GM12891 (cell line): ENCODE data around the gene NREP.

Experiments used
- POLR2A ChIP-seq: IDR thresholded peaks from 2 replicates; pipeline ENCODE4 v1.6.1; 2011; ENCODE audit warnings: low read depth, low read length, control low read depth
- POLR2AphosphoS5 ChIP-seq: IDR thresholded peaks from 2 replicates; pipeline ENCODE4 v1.6.1; 2011; ENCODE audit warnings: low read depth, low read length, control low read depth
- SPI1 ChIP-seq: IDR thresholded peaks from 2 replicates; pipeline ENCODE4 v1.6.1; 2011; ENCODE audit warnings: low read depth, low read length, control low read depth
- TAF1 ChIP-seq: IDR thresholded peaks from 2 replicates; pipeline ENCODE4 v1.6.1; 2011; ENCODE audit warnings: low read depth, low read length, control low read depth

GRCh38 chr5:111689357-111689935, 67.5 kb downstream of the NREP start:
- TF ChIP-seq POLR2AphosphoS5 (no peak), TAF1 (no peak), POLR2A (no peak), SPI1 (no peak)
